NCI-H2029 (cell line): ENCODE results near the gene ENTPD7.
"Not testable (repeated sequence)": the region's sequence is repeated elsewhere in the genome, so short reads cannot be mapped to it uniquely, and the experiment has no call there.

Source experiments
- DNase-seq: peaks from one replicate; lab custom pipeline; 2025; lab: John Stamatoyannopoulos, UW

ENTPD7 gene, protein sequence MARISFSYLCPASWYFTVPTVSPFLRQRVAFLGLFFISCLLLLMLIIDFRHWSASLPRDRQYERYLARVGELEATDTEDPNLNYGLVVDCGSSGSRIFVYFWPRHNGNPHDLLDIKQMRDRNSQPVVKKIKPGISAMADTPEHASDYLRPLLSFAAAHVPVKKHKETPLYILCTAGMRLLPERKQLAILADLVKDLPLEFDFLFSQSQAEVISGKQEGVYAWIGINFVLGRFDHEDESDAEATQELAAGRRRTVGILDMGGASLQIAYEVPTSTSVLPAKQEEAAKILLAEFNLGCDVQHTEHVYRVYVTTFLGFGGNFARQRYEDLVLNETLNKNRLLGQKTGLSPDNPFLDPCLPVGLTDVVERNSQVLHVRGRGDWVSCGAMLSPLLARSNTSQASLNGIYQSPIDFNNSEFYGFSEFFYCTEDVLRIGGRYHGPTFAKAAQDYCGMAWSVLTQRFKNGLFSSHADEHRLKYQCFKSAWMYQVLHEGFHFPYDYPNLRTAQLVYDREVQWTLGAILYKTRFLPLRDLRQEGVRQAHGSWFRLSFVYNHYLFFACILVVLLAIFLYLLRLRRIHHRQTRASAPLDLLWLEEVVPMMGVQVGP

GRCh38 chr10:99659031-99659867 is at the start of gene ENTPD7:
ENTPD7 (plus strand) TSS chr10:99659509; CDS start chr10:99659957, 448 bp downstream.
- DNase-seq: peak; percentile 73

GRCh38 chr10:99610221-99610620 is 49.1 kb upstream of the ENTPD7 start:
- no peak for DNase-seq

GRCh38 chr10:99611326-99611725 is 48.0 kb upstream of the ENTPD7 start:
- no peak for DNase-seq

GRCh38 chr10:99612167-99612831 is 47.0 kb upstream of the ENTPD7 start:
- no peak for DNase-seq

DNA sequence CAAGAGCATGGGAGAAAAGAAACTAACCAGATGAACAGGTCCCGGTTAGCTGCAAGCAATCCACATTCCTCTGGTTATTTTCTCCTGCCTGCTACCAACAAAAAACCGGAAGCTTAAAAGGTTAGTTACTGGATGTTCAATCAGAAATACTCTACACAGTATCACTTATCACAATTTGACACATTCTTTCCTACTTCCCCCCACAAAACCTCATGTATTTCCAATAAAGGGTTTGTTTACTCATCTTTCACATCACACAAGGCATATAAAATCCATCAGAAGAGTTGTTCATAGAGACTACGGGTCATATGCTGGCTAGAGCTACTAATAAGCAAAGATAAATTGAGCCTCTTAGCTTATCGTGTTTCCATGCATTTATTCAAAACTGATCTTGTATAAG is 43.9 kb upstream of the ENTPD7 start:
- no peak for DNase-seq

- DNase-seq: no peak
Observed at GRCh38 chr10:99617696-99618095, 41.6 kb upstream of the ENTPD7 start.

GRCh38 chr10:99619090-99619800 is 40.1 kb upstream of the ENTPD7 start:
- no peak for DNase-seq

- peak; percentile 94 for DNase-seq
Observed at GRCh38 chr10:99619851-99620710, 39.2 kb upstream of the ENTPD7 start, which contains the start of gene SLC25A28. SLC25A28 (minus strand) TSS chr10:99620439; CDS start chr10:99620335, 104 bp downstream.

DNA sequence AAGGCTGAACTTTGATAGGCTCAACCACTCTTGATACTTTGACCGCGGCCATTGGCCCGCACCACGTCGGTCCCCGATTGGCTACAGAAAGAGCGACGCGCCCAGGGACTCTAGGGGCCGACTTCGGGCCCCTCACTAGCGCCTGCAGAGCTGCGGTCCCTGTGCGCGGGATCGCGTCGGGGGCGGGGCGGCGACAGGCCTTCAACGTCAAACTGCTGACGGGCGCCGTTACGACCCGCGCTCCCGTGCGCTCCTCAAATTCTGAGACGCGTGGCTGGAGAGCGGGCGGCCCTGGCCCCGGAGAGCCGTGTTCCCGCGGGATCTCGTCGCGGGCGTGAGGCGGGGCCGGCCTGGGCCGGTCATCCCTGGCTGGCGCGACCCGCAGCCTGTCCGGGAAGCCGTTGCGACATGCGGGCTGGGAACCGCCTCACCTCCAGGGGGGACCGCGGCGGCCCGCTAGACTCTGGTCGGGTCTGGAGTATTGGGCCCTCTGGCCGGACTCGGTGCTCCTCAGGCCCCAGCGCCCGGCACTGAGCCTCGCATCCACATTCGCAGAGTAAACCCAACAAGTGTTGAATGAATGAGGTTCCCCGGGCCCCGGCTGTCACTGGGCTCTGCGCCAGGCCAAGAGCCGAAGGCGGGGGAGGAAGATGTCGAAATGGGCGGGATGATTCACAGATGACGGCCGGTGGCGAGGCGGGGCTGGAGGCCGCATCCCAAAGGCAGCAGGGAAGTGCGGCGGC is 38.4 kb upstream of the ENTPD7 start:
- DNase-seq: peak; percentile 49

DNA sequence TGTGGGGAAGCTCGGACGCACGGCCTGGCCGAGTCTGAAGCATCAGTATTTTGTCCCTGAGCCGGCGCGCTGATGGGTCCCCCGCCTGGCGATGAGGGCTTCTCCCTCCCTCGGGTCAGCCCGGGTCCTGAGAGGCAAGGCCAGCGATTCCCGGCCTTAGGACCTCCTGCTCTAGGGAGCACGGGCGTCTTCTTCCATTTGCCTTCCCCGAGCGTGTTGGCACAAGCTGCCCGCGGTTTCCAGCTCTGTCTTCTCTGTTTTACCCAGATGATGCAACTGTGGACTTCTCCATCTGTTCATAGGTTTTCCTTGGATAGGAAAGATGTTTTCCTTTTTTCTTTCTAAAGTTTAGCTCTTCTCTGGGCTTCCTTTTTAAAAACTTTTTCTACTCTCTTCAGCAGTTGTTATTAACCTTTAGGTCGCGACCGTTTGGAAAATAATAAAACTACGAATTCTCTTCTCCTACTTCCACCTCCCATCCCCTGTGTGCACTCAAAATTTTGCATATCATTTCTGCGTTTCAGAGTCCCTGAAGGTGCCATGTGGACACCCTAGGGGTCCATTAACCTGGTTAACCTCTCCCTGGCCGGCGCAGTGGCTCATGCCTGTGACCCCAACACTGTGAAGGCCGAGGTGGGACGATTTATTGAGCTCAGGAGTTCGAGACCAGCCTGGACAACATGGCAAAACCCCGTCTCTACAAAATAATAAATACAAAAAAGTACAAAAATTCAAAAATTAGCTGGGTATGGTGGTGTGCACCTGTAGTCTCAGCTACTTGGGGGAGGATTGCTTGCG is 37.7 kb upstream of the ENTPD7 start:
- no peak for DNase-seq

DNA sequence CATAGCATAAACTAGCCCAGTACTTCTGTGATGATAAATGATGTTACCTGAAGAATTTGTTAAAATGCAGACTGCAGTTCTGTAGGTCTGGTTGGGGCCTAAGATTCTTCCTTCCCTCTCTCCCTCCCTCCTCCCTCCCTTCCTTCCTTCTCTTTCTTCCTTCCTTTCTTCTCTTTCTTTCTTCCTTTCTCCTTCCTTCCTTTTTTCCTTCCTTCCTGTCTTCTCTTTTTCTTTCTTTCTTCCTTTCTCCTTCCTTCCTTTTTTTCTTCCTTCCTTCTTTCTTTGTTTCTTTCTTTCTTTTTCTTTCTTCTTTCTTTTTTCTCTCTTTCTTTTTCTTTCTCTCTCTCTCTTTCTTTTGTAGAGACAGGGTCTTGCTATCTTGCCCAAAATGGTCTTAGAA is 35.4 kb upstream of the ENTPD7 start:
- DNase-seq: no peak

DNA sequence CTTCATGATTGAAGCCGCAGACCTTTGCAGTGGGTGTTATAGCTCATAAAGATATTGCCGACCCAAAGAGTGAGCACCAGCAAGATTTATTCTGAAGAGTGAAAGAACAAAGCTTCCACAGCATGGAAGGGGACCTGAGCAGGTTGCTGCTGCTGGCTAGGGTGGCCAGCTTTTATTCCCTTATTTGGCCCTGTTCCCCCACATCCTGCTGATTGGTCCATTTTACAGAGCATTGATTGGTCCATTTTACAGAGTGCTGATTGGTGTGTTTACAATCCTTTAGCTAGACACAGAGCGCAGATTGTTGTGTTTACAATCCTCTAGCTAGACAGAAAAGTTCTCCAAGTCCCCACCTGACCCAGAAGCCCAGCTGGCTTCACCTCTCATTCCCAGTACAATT is 34.2 kb upstream of the ENTPD7 start:
- DNase-seq: not testable (repeated sequence)

GRCh38 chr10:99628923-99629624 is 30.2 kb upstream of the ENTPD7 start:
- DNase-seq: no peak

DNA sequence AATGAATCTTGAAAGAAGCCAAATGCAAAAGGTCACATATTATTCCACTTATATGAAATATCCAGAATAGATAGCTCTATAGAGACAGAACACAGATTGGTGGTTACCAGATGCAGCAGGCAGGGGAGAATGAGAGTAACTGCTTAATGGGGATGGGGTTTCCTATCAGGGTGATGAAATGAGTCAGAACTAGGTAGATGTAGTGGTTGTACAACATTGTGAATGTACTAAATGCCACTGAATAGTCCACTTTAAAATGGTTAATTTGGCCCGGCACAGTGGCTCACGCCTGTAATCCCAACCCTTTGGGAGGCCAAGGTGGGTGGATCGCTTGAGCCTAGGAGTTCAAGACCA is 29.7 kb upstream of the ENTPD7 start:
- DNase-seq: no peak

DNA sequence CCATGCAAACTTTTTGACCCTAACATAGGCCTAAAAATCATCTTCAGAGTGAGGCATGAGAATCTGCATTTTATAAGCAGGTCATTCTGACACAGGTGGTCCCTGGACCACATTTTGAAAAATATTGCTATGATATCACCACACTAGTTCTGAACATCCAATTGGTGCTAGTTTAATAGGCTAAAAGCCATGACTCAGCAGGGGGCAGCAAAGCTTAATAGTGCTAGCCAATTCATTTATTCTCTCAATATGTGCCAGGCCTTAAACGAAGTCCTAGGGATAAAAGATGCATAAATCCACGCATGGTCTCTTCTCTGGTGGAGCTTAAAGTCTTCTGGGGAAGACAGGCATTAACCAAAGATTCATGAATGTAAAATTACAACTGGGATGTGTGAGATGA is 28.9 kb upstream of the ENTPD7 start:
- no peak for DNase-seq

DNA sequence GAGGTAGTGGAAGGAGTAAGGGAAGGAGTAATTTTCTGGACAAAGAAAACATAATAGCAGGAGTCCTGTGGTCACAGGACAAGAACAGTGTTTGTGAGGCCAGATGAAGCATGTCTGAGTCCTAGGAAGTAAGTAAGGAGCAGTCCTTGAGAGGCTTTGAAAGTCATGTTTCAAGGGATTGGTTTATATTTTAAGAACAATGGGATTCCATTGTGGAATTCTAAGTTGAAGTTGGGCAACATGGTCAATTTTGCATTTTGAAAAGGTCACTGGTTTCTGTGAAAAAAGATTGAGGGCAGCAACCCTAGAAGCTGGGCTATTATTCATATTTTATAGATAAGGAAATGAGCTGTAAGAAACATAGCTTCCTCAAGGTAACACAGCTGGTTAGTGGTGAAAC is 28.3 kb upstream of the ENTPD7 start:
- DNase-seq: no peak

GRCh38 chr10:99631496-99631895 is 27.8 kb upstream of the ENTPD7 start:
- DNase-seq: no peak

- DNase-seq: no peak
Observed at GRCh38 chr10:99633832-99634231, 25.5 kb upstream of the ENTPD7 start.
